Motor neuron (in vitro differentiated cells): Measurements from ENCODE around the gene UNC13D. TPM values are rescaled to one million over a fixed set of nuclear protein-coding genes. Genes with fewer than 3 reads are reported as not detected.

Experiments
- ATAC-seq, 8 experiments: fragments of 200-7000 bp; cut with Tn5 transposase; replicated peaks in 6 of 8; 2 replicates each; pipeline ENCODE4 v1.8.0; 2021; ENCODE audit warnings: mild to moderate bottlenecking in 8 of 8, moderate library complexity in 8 of 8
- H3K27ac ChIP-seq, 2 donors: fragments of 250-450 bp; sonication (Bioruptor Pico); 2 replicates each; pipeline ENCODE4 v1.9.0; 2021; ENCODE audit warnings: antibody characterized with exemption in 2 of 2, mild to moderate bottlenecking in 2 of 2, moderate library complexity in 1 of 2
- H3K4me1 ChIP-seq, 2 donors: fragments of 250-450 bp; sonication (Bioruptor Pico); replicated peaks in 1 of 2; 2 replicates each; pipeline ENCODE4 v1.6.1; 2021; ENCODE audit warnings: antibody characterized with exemption in 2 of 2, mild to moderate bottlenecking in 2 of 2, moderate library complexity in 1 of 2
- H3K4me3 ChIP-seq, 5 donors: fragments of 250-450 bp; sonication (Bioruptor Pico); 2 replicates each; pipeline ENCODE4 v1.9.0; 2021; ENCODE audit warnings: antibody characterized with exemption in 5 of 5, mild to moderate bottlenecking in 5 of 5, moderate library complexity in 4 of 5
- WGBS, 10 experiments: fragments of 450-650 bp; shearing (Covaris generic); methylation state at CpG; one replicate each; pipeline ENCODE4 v1.0.0; 2022; 5-methylcytosine and 5-hydroxymethylcytosine counted together
- in situ Hi-C, 9 experiments: fragments of 400-800 bp; cut with MboI; loops; one replicate each; pipeline ENCODE4 v1.15.0; 2021; ENCODE audit warnings: low sequenced_read_pairs in 9 of 9, low pct_unique_long_range_greater_than_20kb in 2 of 9; ENCODE audit not compliant: unreplicated experiment in 9 of 9
- total RNA-seq, 8 experiments: library from RNA; unstranded; fragments of 300-600 nt; gene quantifications; 2 replicates each; pipeline versions ENCODE4 v1.2.3 to v1.2.4, GENCODE V29; 2022

Gene UNC13D
- total RNA-seq, 8 experiments from 2014 or later, result 0.87 to 9.1 (median 2.7) TPM

- in situ Hi-C loops, result no loop called here
- peaks cover 11 to 17% of the 10 kb centered on the region in 2 donors for H3K4me1 ChIP-seq
- 96 to 100% (median 100%) methylated on average over 1 to 4 of the region's 28 CpGs; no CpG with 5 or more reads in 5 of the 10 experiments for WGBS, 10 experiments
- H3K4me3 ChIP-seq, result no peak overlapping the region
- no peak overlapping the region for H3K27ac ChIP-seq
- no peak for ATAC-seq
These were observed 20.8 kb downstream of the UNC13D start for GRCh38 chr17:75823257-75824041.

GRCh38 chr17:75822800-75823166 lies 21.4 kb downstream of the UNC13D start:
- ATAC-seq, result no peak
- Histone ChIP-seq H3K4me3 (no peak overlapping the region), H3K27ac (no peak overlapping the region), H3K4me1 (peaks cover 9 to 15% of the 10 kb centered on the region in 2 donors)
- in situ Hi-C loops, result no loop called here
- no CpG with 5 or more reads among the region's 3 CpGs for WGBS, 10 experiments

- Histone ChIP-seq H3K27ac (no peak overlapping the region), H3K4me3 (no peak overlapping the region), H3K4me1 (peaks cover 4 to 10% of the 10 kb centered on the region in 2 donors)
- no peak for ATAC-seq
- in situ Hi-C loops, result no loop called here
- 73 to 93% (median 89%) methylated on average over 1 to 4 of the region's 18 CpGs; no CpG with 5 or more reads in 4 of the 10 experiments for WGBS, 10 experiments
These were observed 21.9 kb downstream of the UNC13D start for GRCh38 chr17:75822119-75822799.

DNA sequence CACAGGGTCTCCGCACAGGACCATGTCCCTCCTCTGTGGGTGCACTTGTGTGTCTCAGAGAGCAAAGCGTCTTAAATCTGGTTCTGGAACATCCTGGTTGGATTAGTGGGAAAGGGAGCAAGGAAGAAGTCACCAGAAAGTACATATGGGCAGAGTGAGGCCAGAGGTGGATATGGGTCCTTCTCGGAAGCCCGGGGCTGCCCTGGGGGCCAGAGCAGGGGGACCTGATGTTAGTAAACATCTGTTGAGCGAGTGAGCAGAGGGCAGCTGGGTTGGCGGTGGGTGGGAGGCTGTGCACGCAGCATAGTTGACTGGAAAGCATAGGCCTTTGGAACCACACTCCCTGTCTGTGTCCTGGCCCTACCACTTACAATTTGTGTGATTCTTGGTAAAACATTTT lies 22.7 kb downstream of the UNC13D start:
- WGBS, 10 experiments, result 60 to 100% (median 87%) methylated on average over 1 to 2 of the region's 7 CpGs; no CpG with 5 or more reads in 2 of the 10 experiments
- no peak for ATAC-seq
- no peak overlapping the region for H3K27ac ChIP-seq

GRCh38 chr17:75820094-75821080 lies 23.8 kb downstream of the UNC13D start:
- WGBS, 10 experiments, result 15 to 100% (median 78%) methylated on average over 3 to 8 of the region's 21 CpGs; no CpG with 5 or more reads in 2 of the 10 experiments
- no peaks in the 10 kb centered on the region for H3K4me1 ChIP-seq
- no peak for ATAC-seq
- in situ Hi-C loops, result no loop called here
- no peak overlapping the region for H3K4me3 ChIP-seq
- no peak overlapping the region for H3K27ac ChIP-seq

More for the DNA sequence above, 22.7 kb downstream of the UNC13D start:
- in situ Hi-C loops, result no loop called here
- peaks cover 0 to 4% of the 10 kb centered on the region in 2 donors for H3K4me1 ChIP-seq
- H3K4me3 ChIP-seq, result no peak overlapping the region

GRCh38 chr17:75819678-75820077 lies 24.5 kb downstream of the UNC13D start:
- Histone ChIP-seq H3K4me1 (no peaks in the 10 kb centered on the region), H3K4me3 (no peak overlapping the region), H3K27ac (no peak overlapping the region)
- in situ Hi-C loops, result no loop called here
- peak in 2 of 8 experiments; percentile 51 to 60 for ATAC-seq
- 7 to 100% (median 89%) methylated on average over 1 to 11 of the region's 16 CpGs; no CpG with 5 or more reads in 4 of the 10 experiments for WGBS, 10 experiments

- Histone ChIP-seq H3K4me1 (no peaks in the 10 kb centered on the region), H3K27ac (no peak overlapping the region), H3K4me3 (no peak overlapping the region)
- in situ Hi-C loops, result no loop called here
- ATAC-seq, result no peak
- WGBS, 10 experiments, result 71 to 100% (median 86%) methylated on average over 1 of the region's 7 CpGs; no CpG with 5 or more reads in 5 of the 10 experiments
These were observed 25.1 kb downstream of the UNC13D start for GRCh38 chr17:75819116-75819515.

DNA sequence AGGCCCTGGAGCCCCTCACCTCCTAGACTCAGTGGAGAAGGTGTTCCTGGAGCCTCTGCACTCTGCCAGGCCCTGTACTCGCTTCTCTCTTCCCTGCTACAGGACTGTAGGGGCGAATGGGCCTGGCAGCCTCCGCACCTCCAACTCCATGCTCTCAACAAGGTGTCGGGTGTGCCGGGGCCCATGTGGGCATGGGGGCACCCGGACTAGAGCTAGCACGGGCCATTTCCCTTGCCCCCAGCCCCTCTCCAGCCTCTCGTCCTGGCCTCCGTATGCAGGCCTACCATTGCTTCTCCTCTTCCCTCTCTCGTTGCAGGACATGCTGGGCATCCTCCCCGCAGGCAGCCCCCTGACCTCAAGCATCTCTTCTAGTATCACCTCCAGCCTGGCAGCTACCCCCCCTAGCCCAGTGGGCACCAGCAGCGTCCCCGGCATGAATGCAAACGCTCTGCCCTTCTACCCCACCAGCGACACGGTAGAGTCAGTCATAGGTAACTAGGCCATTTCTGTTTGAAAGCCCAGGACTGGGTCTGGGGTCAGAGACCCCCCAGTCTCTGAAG lies 25.8 kb downstream of the UNC13D start:
- WGBS, 10 experiments, result 80 to 100% (median 90%) methylated on average over 1 to 5 of the region's 16 CpGs; no CpG with 5 or more reads in 4 of the 10 experiments
- no peak for ATAC-seq
- no peak overlapping the region for H3K4me3 ChIP-seq
- H3K4me1 ChIP-seq, result peaks cover 7% of the 10 kb centered on the region in 2 donors
- in situ Hi-C loops, result no loop called here
- H3K27ac ChIP-seq, result no peak overlapping the region

DNA sequence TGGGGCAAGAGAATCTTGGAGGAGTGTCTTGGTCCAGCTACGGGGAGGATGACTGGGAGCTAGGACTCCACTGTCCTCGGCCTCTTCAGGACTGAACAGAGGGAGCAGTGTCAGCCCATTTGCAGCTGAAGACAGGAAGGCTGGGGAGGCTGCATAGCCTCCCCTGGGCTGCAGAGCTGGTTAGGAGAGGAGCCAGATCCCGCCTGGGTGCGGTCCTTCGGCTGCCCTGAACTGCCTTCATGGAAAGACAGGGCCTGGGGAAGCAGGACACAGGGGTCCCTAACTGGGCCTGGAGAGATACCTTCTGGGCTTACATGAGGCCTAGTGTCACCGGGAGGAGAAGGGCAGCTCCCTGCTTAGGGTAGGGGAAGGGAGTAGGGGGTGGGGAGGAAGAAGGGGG lies 26.6 kb downstream of the UNC13D start:
- H3K27ac ChIP-seq, result no peak overlapping the region
- WGBS, 10 experiments, result 90 to 93% methylated on average over 5 of the region's 6 CpGs; no CpG with 5 or more reads in 8 of the 10 experiments
- no peak overlapping the region for H3K4me3 ChIP-seq
- peaks cover 15% of the 10 kb centered on the region in 2 donors for H3K4me1 ChIP-seq
- in situ Hi-C loops, result no loop called here
- ATAC-seq, result no peak

GRCh38 chr17:75816693-75817092 lies 27.5 kb downstream of the UNC13D start:
- ATAC-seq, result no peak
- no peak overlapping the region for H3K4me3 ChIP-seq
- in situ Hi-C loops, result no loop called here
- peaks cover 22 to 23% of the 10 kb centered on the region in 2 donors for H3K4me1 ChIP-seq
- WGBS, 10 experiments, result 80 to 100% (median 89%) methylated on average over 1 to 6 of the region's 9 CpGs; no CpG with 5 or more reads in 7 of the 10 experiments
- no peak overlapping the region for H3K27ac ChIP-seq

- no peak for ATAC-seq
- 90 to 100% (median 100%) methylated on average over 1 to 3 of the region's 3 CpGs; no CpG with 5 or more reads in 3 of the 10 experiments for WGBS, 10 experiments
- in situ Hi-C loops, result no loop called here
- Histone ChIP-seq H3K4me3 (no peak overlapping the region), H3K27ac (no peak overlapping the region), H3K4me1 (peaks cover 22 to 23% of the 10 kb centered on the region in 2 donors)
These were observed 28.8 kb downstream of the UNC13D start for GRCh38 chr17:75815399-75815798.

DNA sequence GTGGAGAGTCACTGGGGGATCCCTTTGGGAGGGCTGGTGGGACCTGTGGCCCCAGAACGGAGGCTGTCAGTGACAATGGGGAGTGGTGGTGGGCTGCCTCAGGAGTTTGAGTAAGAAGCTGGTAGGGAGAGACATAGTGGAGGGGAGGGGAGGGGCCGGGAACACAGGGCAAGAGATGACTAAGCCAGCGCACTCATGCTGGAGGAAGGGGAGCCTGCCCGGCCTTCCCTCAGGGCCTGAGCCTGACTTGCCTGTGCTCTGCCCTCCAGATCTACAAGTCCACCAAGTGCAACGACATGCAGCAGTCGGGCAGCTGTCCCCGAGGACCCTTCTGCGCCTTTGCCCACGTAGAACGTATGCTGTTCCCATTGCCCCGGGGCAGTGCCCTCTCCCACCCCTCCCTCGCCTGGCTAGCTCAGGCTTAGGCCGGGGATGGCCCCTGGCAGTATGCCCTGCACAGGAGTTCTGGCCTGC lies 29.3 kb downstream of the UNC13D start:
- peak; percentile 13 to 79 (median 62) for ATAC-seq
- Histone ChIP-seq H3K4me3 (no peak overlapping the region), H3K4me1 (peaks cover 23 to 25% of the 10 kb centered on the region in 2 donors), H3K27ac (peak overlapping the region in 1 of 2 donors; percentile 79)
- WGBS, 10 experiments, result 80 to 90% methylated on average over 2 to 3 of the region's 13 CpGs; no CpG with 5 or more reads in 8 of the 10 experiments
- in situ Hi-C loops, result no loop called here
